ENCODE measurements around the gene PSEN2. TPM values are rescaled to one million over a fixed set of nuclear protein-coding genes. Genes with fewer than 3 reads are reported as not detected.

The PSEN2 gene
- total RNA-seq, 4 donors from 2014 or later = 24.8 to 41.4 (median 34.1) TPM

DNA sequence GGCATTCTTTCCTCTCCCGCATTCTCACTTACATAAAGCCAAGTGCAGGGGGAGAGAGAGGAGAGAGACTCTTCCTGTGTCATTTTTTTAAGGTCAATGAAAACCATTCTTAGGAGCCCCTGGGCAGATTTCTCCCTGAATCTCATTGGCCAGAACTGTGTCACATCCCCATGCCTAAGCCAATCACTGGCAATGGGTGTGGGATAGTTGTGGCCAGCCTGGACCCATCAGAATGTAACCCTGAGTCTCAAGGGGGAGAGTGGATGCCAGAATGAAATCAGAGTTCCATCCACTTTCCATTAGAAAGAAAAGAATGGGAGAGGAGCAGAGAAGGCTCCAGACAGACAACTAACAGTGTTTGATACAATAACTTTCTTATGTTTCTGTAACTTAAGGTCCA lies 38.5 kb downstream of the PSEN2 start:
- H3K27ac ChIP-seq = peak overlapping the region in 1 of 4 donors; percentile 84
- H3K9me3 ChIP-seq = no peaks in the 10 kb centered on the region
- H3K4me3 ChIP-seq = no peak overlapping the region
- H3K36me3 ChIP-seq = no peaks in the 10 kb centered on the region
- intact Hi-C loops (cut with DNase I; ENCODE audit: low total_unique reads) (no loop called here), in situ Hi-C loops (cut with MboI; ENCODE audit: low sequenced_read_pairs in 4 of 4) (loop anchor here (25.0 kb wide), 1 partner anchor 528 kb away; no protein-coding TSS in a partner anchor)
- no peaks in the 10 kb centered on the region for H3K27me3 ChIP-seq
- peaks cover 0 to 17% of the 10 kb centered on the region in 2 donors for H3K4me1 ChIP-seq
- no peak for DNase-seq
- TF ChIP-seq, protein P1, sequence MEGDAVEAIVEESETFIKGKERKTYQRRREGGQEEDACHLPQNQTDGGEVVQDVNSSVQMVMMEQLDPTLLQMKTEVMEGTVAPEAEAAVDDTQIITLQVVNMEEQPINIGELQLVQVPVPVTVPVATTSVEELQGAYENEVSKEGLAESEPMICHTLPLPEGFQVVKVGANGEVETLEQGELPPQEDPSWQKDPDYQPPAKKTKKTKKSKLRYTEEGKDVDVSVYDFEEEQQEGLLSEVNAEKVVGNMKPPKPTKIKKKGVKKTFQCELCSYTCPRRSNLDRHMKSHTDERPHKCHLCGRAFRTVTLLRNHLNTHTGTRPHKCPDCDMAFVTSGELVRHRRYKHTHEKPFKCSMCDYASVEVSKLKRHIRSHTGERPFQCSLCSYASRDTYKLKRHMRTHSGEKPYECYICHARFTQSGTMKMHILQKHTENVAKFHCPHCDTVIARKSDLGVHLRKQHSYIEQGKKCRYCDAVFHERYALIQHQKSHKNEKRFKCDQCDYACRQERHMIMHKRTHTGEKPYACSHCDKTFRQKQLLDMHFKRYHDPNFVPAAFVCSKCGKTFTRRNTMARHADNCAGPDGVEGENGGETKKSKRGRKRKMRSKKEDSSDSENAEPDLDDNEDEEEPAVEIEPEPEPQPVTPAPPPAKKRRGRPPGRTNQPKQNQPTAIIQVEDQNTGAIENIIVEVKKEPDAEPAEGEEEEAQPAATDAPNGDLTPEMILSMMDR (IDR thresholded peaks at IDR 0.05 in 4 of 5, conservative IDR thresholded peaks at IDR 0.05 in 1 of 5) = no peak
- no peak for TF ChIP-seq POLR2A (IDR thresholded peaks at IDR 0.05)
- ATAC-seq = no peak

DNA sequence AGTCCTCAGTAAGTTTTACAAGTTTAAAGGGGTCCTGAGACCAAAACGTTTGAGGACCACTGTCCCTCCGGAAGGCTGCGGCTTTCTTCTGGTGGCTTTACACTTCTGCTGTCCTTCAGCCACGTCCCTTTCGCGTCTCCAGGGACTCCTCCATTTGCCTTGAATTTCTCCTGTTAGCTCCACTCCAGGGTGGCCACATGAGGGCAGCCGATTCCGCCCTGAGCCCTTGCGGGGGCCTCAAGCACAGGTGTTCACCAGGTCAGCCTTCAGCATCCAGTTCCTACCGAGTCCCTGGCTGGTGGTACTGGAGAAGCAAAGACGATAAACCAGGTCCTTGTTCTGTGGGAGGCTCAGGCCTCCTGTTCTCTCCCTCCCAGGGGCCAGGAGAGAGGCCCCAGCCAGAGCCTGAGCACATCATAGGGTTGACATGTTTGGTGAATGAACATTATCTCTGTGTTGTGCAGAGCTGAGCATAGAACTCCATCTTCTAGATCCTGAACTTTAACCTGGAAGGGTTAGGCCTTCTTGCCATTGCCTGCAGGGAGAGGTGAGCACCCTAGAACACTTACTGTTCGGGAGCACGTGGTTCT lies 42.3 kb downstream of the PSEN2 start:
- ATAC-seq = peak; percentile 63 to 93
- in situ Hi-C loops (cut with MboI; ENCODE audit: low sequenced_read_pairs in 4 of 4) = loop anchor here (25.0 kb wide), 1 partner anchor 525 kb away; no protein-coding TSS in a partner anchor
- no peak overlapping the region for H3K4me3 ChIP-seq
- no peaks in the 10 kb centered on the region for H3K9me3 ChIP-seq
- no peaks in the 10 kb centered on the region for H3K36me3 ChIP-seq
- peak; percentile 65 to 83 for DNase-seq
- intact Hi-C loops (cut with DNase I; ENCODE audit: low total_unique reads) = loop anchor here (2.0 to 5.0 kb wide), 2 partner anchors 72 to 525 kb away; no protein-coding TSS in a partner anchor
- TF ChIP-seq, protein P1 (IDR thresholded peaks at IDR 0.05 in 4 of 5, conservative IDR thresholded peaks at IDR 0.05 in 1 of 5) = peak; percentile 66 to 87 (median 81)
- TF ChIP-seq POLR2A (IDR thresholded peaks at IDR 0.05) = no peak
- no peaks in the 10 kb centered on the region for H3K27me3 ChIP-seq
- peak overlapping the region in 3 of 4 donors; percentile 38 to 84 (median 39) for H3K27ac ChIP-seq
- peaks cover 0 to 31% of the 10 kb centered on the region in 2 donors for H3K4me1 ChIP-seq

DNA sequence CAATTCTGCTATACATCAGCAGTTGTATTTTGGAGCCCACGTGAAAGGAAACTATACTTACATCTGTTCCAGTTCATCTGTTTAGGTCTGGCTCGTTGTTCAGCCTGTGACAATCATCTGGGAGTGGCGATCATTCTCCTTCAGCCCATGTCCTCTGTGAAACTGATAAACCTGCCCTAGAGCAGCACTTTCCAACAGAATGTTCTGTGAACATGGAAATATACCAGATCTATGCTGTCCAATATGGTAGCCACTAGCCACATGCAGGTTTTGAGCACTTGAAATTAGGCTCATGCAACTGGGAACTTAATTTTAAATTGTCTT lies 45.2 kb downstream of the PSEN2 start:
- Histone ChIP-seq H3K27ac (peak overlapping the region in 2 of 4 donors; percentile 9 to 84), H3K27me3 (no peaks in the 10 kb centered on the region), H3K4me1 (peaks cover 14 to 40% of the 10 kb centered on the region in 2 donors), H3K9me3 (no peaks in the 10 kb centered on the region), H3K36me3 (no peaks in the 10 kb centered on the region), H3K4me3 (no peak overlapping the region)
- TF ChIP-seq POLR2A (IDR thresholded peaks at IDR 0.05) = no peak
- TF ChIP-seq, protein P1 (IDR thresholded peaks at IDR 0.05 in 4 of 5, conservative IDR thresholded peaks at IDR 0.05 in 1 of 5) = no peak
- intact Hi-C loops (cut with DNase I; ENCODE audit: low total_unique reads) (loop anchor here (5.0 kb wide), 1 partner anchor 402 kb away; the partner anchor contains the start of gene CDC42BPA), in situ Hi-C loops (cut with MboI; ENCODE audit: low sequenced_read_pairs in 4 of 4) (loop anchor here (25.0 kb wide), 1 partner anchor 522 kb away; no protein-coding TSS in a partner anchor)
- no peak for DNase-seq
- no peak for ATAC-seq

DNA sequence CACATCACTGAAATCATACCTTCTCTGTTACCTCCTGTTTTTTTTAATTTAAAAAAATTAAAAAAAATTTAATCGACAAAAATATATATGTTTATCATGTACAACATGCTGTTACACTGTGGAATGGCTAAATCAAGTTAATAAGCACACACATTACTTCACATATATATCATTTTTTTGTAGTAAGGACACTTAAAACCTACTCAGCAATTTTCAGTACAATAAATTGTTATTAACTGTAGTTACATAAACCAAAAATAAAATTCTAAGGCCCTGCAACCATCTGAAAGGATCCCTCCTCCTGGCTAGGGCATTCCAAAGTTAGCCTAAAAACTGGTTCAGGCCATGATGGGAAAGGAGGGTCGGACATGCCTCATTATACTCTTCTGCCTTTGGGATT lies 46.1 kb downstream of the PSEN2 start:
- no peaks in the 10 kb centered on the region for H3K36me3 ChIP-seq
- DNase-seq (no peak), ATAC-seq (no peak)
- H3K27me3 ChIP-seq = no peaks in the 10 kb centered on the region
- H3K27ac ChIP-seq = peak overlapping the region in 1 of 4 donors; percentile 84
- intact Hi-C loops (cut with DNase I; ENCODE audit: low total_unique reads) = loop anchor here (5.0 kb wide), 1 partner anchor 401 kb away; the partner anchor contains the start of gene CDC42BPA
- no peak overlapping the region for H3K4me3 ChIP-seq
- no peaks in the 10 kb centered on the region for H3K9me3 ChIP-seq
- TF ChIP-seq, protein P1 (IDR thresholded peaks at IDR 0.05 in 4 of 5, conservative IDR thresholded peaks at IDR 0.05 in 1 of 5) = no peak
- TF ChIP-seq POLR2A (IDR thresholded peaks at IDR 0.05) = no peak
- peaks cover 18 to 41% of the 10 kb centered on the region in 2 donors for H3K4me1 ChIP-seq
- in situ Hi-C loops (cut with MboI; ENCODE audit: low sequenced_read_pairs in 4 of 4) = loop anchor here (25.0 kb wide), 1 partner anchor 521 kb away; no protein-coding TSS in a partner anchor

Measured in gastrocnemius medialis (tissue), 4 donors.